HG03558 (cell line): ENCODE results near the gene ULBP3.
"Not testable (repeated sequence)": the region's sequence is repeated elsewhere in the genome, so short reads cannot be mapped to it uniquely, and the experiment has no call there.

Source experiments
- ATAC-seq: cut with Tn5 transposase; IDR thresholded peaks from one replicate; pipeline ENCODE4 v1.9.1; 2021; ENCODE audit warnings: moderate number of reproducible peaks; ENCODE audit not compliant: unreplicated experiment; ENCODE audit errors: extremely low read depth

Gene ULBP3

GRCh38 chr6:150021870-150022269 lies 47.1 kb downstream of the ULBP3 start:
- ATAC-seq = not testable (repeated sequence)

GRCh38 chr6:150018846-150019580 lies 49.9 kb downstream of the ULBP3 start:
- ATAC-seq = no peak

DNA sequence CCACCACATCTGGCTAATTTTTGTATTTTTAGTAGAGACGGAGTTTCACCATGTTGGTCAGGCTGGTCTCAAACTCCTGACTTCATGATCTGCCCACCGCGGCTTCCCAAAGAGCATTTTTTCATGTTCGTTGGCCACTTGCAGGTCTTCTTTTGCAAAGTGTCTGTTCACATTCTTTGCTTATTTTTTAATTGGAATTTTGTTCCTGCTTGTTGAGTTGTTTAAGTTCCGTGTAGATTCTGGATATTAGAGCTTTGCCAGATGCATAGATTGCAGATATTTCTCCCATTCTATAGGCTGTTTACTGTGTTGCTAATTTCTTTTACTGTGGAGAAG lies 51.8 kb downstream of the ULBP3 start:
- not testable (repeated sequence) for ATAC-seq

DNA sequence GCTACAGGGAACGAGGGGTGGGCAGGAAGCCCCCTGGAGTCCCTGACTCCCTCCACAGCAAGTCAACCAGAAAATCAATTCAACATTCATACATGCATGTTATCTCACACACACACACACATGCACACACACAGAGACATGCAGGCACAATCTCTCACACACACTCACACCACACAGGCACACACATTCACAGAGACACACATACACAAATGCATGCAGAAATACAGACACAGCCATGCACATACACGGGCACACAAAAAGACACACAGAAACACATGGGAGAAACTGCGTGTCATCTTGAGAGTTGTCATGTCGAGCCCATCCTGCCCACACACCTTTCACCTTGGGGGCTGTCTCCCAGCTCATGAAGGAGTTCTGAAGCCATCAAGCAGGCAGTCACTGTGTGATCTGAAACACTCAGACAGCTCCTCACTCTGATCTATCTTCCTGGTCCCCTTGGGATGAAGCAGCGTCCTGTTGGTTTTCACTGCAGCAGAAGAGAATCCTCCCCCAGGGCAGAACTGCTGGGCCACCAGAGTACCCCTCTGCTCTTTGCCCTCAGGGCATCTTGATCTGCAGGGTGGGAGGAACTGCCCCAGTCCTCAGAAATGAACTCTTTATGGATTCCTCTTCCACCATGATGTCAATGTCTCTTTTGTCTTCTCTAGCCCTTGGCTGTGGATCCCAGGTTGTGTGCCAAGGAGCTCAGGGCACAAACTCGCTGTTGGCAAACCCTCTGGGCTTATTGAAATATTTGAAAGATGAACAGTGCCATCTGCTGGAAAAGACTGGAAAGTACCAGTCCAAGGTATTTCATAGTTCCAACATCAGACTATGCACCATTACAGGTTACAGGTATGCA lies 52.4 kb downstream of the ULBP3 start:
- no peak for ATAC-seq

DNA sequence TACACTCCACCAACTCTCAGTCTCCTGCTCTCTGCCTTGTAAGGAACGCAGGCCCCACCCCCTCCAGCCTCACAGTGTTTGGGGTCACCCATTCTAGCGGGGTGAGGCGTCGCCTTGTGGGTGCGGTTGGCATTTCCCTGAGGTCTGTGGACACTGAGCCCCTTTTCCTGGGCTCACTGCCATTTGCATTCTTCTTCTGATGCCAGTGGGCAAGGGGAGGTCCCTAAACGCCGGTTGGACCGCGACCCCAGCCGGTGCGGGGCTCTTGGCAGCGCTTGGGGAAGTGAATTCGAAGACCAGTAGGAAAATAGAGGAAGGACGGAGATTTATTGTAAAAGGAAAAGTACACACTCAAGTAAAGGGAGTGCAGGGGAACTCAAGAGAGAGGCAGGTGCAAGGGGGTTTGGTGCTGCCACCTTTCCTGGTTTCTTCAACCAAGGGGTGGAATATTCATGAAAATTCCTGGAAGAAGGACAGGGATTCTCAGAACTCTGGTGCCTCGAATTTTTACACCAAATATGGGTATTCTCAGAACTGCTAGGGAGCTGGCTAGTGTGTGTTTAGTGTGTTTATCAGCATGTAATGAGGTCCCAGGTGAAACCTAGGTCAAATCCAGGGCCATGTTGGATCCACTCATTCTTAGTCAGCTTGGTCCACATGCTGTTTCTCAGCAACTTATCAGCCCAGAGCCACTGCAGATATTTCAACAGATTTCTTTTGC lies 53.5 kb downstream of the ULBP3 start:
- ATAC-seq = not testable (repeated sequence)

DNA sequence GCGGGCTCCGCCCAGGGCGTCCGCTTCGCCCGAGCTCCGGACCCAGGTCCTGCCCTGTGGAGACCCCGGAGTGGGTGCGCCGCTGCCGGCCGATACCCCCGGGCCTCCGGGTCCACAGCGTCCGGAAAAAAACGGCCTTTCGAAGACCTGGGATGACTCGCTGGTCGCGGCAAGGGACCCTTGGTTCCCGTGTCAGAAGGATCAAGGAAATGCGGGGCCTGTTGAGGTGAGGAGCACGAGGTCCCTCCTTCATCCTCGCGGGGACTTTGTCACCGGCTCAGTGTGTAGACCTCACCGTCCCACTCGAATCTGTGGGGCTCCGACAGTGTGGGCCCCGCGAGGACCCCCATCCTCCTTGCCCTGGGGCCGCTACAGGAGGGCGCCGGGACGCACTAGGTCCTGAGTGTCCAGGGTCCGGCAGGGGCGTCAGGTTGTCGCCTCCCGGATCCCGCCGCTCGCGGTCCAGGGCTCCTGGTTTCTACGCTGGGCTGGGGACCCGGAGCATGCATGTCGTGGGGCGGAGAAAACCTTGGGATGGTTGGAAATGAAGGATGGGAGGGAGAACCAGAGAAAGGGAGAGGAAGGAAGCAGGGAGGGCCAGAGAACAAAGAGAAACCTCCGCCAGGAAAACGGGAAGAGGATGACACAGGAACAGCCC lies 54.2 kb downstream of the ULBP3 start:
- ATAC-seq = not testable (repeated sequence)

DNA sequence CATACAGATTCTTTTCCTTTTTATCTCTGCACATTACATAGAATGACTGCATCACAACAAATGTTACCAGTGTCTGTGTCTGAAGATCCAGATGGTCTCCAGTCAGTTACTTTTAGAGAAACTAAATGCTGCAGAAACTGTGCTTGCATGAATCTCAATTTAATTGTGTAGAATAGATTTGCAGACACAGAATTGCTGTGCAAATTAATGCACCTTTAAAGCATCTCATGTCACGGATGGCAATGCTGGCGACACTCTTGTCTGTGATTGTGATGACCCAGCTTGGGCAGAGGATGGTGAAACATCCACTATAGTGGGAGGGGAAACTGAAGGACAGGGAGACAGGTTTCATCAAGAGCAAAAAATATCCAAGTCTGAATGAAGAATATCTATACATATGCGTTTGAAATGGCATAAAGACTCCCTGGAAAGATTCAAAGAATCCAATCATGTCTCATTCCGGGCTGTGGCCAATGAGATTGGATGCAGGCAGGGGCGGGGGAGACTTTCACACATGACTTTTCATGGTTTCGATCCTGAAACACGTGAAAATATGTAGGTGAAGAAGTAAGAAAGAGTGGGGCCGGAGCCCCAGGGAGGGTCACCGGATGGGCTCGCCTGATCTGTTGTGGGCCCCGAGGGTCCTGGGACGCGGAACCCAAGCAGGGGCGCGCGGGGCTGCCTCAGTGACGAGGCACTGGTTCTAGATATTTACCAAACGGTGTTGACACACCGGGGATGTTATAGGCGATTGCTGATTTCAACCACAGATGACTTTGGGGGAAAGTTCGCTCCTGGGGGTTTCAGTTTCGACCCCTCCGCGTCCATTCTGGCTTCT lies 54.9 kb downstream of the ULBP3 start:
- not testable (repeated sequence) for ATAC-seq

DNA sequence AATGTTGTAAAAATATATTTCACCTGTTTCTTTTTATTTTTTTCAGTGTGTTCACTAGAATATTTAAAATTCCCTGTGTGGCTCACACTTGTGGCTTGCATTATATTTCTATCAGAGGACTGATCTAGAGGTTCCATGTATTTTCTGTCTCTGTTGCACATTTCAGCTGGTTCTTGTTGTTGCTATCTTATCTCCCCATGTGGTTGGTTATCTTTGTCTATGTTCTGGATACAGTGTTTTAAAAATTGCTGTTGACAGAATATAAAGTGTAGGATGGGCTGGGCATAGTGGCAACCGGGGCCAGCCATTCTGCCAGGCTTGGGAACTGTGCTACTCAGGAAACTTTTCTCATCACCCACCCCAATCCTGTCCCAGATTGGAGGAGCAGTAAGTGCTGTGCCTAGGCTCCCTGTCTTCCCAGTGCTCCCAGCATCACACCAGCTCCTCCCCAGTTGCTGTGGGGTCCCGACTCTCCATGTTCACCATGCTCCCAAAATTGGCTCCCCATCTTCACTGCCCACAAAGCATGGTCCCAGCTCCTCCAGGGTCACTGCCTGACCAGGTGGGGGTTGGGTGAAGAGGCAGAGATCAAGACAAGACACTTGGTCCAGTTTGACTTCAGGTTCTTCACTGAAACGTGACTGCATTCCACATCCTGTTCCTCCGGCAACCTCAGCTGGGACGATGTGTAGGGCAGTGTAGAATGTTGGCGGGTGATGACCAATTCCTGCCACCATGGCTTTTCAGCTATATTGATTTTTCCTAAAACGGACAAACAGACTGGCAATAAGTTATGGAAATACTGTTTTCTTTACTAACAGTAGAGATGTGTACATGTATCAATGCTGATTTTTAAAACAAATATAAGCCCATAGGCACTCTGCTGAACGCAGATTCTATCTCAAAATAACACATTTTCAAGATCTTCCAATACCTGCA lies 55.8 kb downstream of the ULBP3 start:
- not testable (repeated sequence) for ATAC-seq
